ENCODE results near the gene PSMG3.
"Not testable (repeated sequence)": the region's sequence is repeated elsewhere in the genome, so short reads cannot be mapped to it uniquely, and the experiment has no call there.

Gene PSMG3

DNA sequence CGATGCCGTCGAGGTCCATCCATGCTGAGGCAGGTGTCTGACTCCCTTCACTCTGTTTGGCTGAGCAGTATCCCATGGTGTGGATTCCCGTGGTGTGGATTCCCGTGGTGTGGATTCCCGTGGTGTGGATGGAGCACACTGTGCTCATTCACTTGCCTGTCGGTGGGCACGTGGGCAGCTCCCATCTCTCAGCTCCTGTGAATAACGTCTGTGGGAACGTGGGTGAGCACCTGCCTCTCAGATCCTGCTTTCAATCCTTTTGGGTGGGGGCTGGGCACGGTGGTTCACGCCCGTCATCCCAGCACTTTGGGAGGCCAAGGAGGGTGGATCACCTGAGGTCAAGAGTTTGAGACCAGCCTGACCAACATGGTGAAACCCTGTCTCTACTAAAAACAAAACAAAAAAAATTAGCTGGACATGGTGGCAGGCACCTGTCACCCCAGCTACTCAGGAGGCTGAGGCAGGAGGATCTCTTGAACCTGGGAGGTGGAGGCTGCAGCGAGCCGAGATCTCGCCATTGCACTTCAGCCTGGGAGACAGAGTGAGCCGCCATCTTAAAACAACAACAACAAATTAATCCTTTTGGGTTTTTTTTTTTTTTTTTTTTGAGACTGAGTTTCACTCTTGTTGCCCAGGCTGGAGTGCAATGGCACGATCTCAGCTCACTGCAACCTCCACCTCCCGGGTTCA lies 13.6 kb upstream of the PSMG3 start:
- DNase-seq (ENCODE audit: low read depth, low spot score); H3K27ac ChIP-seq: not testable (repeated sequence)

GRCh38 chr7:1580422-1581030 lies 10.7 kb upstream of the PSMG3 start:
- DNase-seq (ENCODE audit: low read depth, low spot score) = no peak
- H3K27ac ChIP-seq = no peak overlapping the region

GRCh38 chr7:1579481-1580421 lies 9.9 kb upstream of the PSMG3 start:
- H3K27ac ChIP-seq = no peak overlapping the region
- no peak for DNase-seq (ENCODE audit: low read depth, low spot score)

GRCh38 chr7:1578513-1578912 lies 8.7 kb upstream of the PSMG3 start:
- DNase-seq (ENCODE audit: low read depth, low spot score) = no peak
- no peak overlapping the region for H3K27ac ChIP-seq

- no peak for DNase-seq (ENCODE audit: low read depth, low spot score)
- H3K27ac ChIP-seq = no peak overlapping the region
Measured at GRCh38 chr7:1576521-1577253, 6.9 kb upstream of the PSMG3 start.

GRCh38 chr7:1575809-1576208 lies 6.0 kb upstream of the PSMG3 start:
- no peak overlapping the region for H3K27ac ChIP-seq
- no peak for DNase-seq (ENCODE audit: low read depth, low spot score)

- no peak for DNase-seq (ENCODE audit: low read depth, low spot score)
- H3K27ac ChIP-seq = no peak overlapping the region
Measured at GRCh38 chr7:1572111-1572822, 2.4 kb upstream of the PSMG3 start.

GRCh38 chr7:1569440-1569832 lies 396 bp downstream of the PSMG3 start:
- peak overlapping the region; percentile 80 for H3K27ac ChIP-seq
- DNase-seq (ENCODE audit: low read depth, low spot score) = no peak

DNA sequence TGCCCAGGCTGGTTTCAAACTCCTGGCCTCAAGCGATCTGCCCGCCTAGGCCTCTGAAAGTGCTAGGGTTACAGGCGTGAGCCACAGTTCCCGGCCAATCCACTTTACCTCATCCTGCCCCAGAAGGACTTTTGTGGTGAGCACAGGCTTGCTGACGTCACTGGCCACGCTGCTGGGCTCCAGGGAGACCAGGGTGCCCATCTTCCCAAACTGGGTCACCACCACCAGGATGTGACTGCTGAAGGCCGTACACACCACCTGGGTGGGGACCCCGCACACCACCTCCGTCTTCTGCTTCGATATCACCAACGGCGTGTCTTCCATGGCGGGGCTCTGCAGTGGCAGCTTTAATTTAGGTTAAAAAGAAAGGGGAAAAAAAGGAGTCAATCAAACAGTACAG lies 816 bp downstream of the PSMG3 start:
- no peak for DNase-seq (ENCODE audit: low read depth, low spot score)
- H3K27ac ChIP-seq = no peak overlapping the region

DNA sequence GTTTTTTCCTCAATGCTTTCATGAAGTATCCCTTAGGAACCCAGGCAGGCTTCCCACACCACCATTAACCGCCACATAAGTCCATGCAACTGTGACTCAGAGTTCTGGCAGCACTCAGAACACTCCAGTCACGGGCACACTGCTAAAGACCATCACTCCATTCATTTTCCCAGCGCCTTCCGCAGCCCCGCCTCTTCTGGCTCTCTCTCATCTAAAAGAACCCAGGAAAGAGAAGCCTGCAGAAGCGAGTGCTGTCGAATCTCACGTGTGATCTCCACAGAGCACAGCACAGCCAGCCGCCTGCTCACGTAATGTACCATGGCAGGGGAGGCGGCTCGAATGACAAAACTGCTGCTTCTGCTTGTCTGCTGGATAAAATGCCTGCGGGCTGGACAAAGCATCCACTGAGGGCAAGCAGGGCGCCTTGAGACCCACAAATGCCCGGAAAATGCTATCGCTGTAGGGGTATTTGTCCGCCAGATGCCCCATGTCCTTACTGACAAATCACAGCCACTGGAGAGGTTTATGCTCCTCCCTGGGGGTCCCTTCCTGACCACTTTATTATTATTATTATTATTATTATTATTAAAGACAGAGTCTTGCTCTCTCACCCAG lies 1.8 kb downstream of the PSMG3 start:
- peak overlapping the region; percentile 49 for H3K27ac ChIP-seq
- DNase-seq (ENCODE audit: low read depth, low spot score) = no peak

DNA sequence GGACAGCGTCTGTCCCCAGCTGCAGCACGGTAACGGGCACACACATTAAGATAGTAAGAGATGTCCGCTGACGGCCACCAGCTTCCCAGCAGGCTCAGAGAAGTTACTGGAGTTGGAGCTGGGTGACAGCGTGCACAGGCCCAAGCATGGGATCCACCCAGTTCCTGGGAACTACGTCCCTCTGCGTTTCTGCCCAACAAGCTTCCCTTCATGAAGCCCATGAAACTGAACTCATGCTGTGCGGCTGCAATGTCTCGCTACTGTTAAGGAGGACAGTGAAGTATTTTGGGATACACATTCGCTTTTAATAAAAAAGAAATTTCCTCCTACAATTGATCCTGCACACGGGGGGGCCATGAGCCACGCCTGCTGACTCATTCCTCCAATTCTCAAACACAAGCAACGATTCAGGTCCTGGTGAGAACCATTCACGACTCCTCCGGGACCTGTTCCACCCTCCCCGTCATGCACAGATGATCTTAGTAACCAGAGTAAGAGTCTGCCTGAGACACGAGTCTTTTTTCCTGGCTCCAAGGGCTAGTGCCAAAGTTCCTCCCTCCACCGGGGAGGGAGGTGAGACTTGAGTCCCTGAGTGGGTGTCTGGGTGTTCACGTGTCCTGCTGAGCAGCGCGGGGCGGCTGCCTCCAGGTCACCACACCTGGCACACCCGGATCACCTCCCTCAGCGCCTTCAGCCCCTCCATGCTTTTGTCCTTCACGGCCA lies 2.6 kb downstream of the PSMG3 start:
- H3K27ac ChIP-seq = peak overlapping the region; percentile 49
- no peak for DNase-seq (ENCODE audit: low read depth, low spot score)

DNA sequence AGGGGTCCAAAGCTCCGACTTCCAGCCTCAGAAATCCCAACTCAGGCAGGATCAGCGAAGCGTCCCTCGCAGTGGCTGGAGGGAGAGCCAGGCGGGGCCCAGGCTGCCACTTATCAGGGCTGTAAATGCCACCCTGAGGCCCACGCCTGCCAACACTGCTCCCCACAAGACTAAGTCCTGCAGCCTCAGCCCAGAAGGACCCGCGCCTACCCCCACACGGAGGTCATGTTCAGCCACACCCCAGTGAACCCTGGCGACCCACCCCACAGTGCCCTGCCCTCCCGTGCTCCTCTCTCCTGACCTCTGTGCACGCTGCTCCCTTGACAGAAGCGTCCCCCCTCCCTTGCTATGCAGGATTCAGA lies 3.2 kb downstream of the PSMG3 start:
- no peak for DNase-seq (ENCODE audit: low read depth, low spot score)
- peak overlapping the region; percentile 49 for H3K27ac ChIP-seq

GRCh38 chr7:1564603-1565022 lies 5.2 kb downstream of the PSMG3 start:
- DNase-seq (ENCODE audit: low read depth, low spot score) = no peak
- no peak overlapping the region for H3K27ac ChIP-seq

GRCh38 chr7:1563981-1564602 lies 5.7 kb downstream of the PSMG3 start:
- no peak for DNase-seq (ENCODE audit: low read depth, low spot score)
- no peak overlapping the region for H3K27ac ChIP-seq

GRCh38 chr7:1562597-1563051 lies 7.2 kb downstream of the PSMG3 start:
- no peak overlapping the region for H3K27ac ChIP-seq
- DNase-seq (ENCODE audit: low read depth, low spot score) = no peak

GRCh38 chr7:1562116-1562515 lies 7.7 kb downstream of the PSMG3 start:
- H3K27ac ChIP-seq = no peak overlapping the region
- DNase-seq (ENCODE audit: low read depth, low spot score) = no peak

- H3K27ac ChIP-seq = no peak overlapping the region
- DNase-seq (ENCODE audit: low read depth, low spot score) = no peak
Measured at GRCh38 chr7:1561036-1561940, 8.5 kb downstream of the PSMG3 start.
